HG03378 (cell line): Measurements from ENCODE around the gene CEP68.
A peak's percentile ranks its signal among the peaks of the same experiment; 100 is the strongest.

Experiments used
- ATAC-seq: cut with Tn5 transposase; IDR thresholded peaks from one replicate; pipeline ENCODE4 v1.9.1; 2021; ENCODE audit warnings: mild to moderate bottlenecking, moderate library complexity; ENCODE audit not compliant: unreplicated experiment

Gene CEP68

DNA sequence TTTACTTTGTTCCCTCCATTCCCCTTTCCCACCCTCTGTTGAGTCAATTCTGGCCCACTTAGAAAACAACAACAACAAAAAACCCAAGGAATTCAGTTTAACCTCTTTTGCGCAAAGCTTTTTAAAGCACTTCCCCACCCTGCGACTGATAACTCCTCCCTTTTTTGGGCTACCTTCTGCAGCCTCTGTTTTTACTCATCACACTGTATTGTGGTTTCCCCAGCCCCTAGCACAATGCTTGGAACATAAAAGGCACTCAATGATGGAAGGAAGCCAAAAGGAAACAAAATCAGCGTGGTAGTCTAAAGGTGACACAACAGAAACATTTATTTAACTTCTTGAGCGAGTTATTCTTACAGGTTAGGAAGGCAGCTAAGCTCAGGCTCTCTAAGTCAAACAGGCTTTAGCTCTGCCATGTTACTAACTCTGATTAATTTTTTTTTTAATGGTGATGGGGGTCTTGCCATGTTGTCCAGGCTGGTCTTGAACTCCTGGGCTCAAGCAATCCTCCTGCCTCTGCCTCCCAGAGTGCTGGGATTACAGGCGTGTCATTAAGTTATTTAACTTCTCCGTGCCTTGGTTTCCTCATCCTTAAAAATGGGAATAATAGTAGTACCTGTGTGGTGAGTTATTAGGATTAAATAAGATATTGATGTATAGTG, 1.3 kb downstream of the CEP68 start:
- peak; percentile 29 for ATAC-seq

DNA sequence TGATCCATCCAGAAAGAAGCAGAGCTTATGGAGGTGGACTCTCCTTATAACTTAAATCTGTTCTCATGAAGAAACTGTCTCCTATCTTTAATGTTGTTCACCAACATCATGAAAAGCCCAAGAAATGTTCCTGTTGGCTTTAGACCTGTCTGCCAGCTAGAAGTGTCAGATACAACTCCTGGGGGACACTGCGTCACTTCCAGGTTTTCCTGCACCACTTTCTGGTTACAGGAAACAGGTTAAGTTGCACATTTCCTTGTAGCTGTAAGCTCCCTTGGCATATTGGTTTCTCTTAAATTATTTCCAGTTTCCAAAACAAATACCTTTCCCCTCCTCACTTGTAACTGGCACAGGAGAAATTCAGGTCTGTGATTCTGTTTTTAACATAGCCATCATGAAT, 2.9 kb downstream of the CEP68 start:
- no peak for ATAC-seq

DNA sequence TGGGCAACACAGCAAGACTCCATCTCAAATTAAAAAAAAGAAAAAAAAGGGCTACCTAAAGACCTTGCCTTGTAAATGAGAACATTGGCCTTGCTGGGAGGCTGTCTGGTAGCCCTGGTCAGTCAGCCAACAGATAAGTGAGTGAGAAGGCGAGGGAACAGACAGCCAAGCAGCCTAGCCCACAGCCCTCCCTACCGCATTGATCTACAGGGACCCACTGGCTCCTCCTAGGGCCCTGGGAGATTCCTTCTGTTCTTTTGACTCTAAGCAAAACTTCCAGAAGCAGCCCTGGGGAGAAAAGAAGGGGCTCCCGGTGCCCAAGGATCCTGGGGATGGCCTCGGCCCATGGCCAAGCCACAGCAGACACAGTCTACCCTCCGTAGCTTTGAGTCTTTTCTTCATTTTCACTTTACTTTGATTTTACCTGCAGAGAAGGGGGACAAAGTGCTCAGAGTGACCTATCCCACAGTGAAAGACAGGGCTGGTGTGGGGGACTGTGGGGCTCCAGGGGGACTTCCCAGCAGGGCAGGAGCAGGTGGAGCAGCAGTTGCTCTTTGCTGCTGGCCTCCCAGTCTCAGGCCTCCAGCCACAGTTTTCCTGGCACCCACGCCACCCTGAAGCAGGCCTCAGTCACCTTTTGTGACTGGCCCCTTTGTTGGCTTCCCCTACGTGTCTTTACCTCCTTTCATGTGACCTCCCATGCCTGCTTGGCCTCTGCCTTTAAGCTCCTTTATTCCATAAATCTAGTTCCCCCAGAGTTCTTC, 5.1 kb downstream of the CEP68 start:
- no peak for ATAC-seq

DNA sequence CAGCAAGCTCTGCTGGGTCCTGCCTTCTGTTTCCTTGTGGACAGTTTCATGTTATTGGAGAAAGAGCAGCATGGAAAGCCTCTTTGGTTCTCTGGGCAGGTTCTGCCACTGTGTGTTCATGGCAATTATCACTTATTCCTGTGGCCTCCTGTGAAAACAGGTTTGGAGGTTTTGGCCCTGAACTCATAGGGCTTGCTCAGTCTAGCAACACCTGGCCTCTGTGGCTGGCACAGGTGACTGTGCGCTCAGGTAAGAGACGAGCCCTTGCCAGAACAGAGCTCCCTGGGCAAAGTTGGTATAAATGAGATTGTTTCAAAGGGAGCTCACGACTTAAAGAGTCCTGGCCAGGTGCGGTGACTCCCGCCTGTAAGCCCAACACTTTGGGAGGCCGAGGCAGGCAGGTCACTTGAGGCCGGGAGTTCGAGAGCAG, 5.7 kb downstream of the CEP68 start:
- no peak for ATAC-seq

- no peak for ATAC-seq
These were observed 6.9 kb downstream of the CEP68 start for GRCh38 chr2:65062843-65063825.

- peak; percentile 80 for ATAC-seq
These were observed 8.7 kb downstream of the CEP68 start for GRCh38 chr2:65064728-65065552.

- ATAC-seq: no peak
These were observed 11.8 kb downstream of the CEP68 start for GRCh38 chr2:65067806-65068553.

DNA sequence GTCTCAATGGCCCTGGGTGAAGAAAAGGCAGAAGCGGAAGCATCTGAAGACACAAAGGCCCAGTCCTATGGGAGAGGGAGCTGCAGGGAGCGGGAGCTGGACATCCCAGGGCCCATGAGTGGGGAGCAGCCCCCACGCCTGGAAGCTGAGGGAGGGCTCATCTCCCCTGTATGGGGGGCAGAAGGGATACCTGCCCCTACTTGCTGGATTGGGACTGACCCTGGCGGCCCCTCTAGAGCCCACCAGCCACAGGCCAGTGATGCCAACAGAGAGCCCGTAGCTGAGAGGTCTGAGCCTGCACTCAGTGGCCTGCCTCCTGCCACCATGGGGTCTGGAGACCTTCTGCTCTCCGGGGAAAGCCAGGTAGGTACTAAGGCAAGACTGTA, 13.2 kb downstream of the CEP68 start:
- ATAC-seq: no peak

DNA sequence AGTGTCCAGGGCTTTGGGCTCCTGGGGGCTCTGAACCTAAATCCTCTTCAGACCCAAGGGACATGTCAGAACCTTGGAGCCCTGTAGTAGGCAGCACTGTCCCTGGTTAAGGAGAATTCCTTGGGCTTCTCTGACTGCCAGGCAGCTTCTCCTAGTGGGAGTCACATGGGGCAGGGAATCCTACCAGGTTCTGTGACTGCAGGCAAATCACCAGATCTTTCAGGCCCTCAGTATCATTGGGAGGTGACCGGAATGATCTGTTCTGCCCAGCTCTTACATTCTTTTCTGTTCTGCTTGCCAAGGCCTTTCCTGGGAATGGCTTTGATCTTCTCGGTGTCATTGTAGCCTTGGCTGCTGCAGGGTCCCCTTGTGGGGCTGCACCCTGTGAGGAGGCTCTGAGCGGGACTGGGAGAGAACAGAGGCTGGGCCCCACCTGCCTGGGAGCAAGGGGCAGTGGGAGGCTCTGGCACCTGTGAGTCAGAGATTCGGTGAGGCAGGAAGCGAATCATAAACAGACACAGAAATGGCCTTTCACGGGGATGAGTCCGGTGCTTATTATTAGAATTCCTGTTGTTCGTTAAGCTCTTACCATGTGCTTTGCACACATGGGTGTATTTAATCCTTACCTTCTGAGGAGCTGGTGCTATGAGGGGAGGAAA, 14.1 kb downstream of the CEP68 start:
- no peak for ATAC-seq

GRCh38 chr2:65070856-65071255, 14.6 kb downstream of the CEP68 start:
- no peak for ATAC-seq

DNA sequence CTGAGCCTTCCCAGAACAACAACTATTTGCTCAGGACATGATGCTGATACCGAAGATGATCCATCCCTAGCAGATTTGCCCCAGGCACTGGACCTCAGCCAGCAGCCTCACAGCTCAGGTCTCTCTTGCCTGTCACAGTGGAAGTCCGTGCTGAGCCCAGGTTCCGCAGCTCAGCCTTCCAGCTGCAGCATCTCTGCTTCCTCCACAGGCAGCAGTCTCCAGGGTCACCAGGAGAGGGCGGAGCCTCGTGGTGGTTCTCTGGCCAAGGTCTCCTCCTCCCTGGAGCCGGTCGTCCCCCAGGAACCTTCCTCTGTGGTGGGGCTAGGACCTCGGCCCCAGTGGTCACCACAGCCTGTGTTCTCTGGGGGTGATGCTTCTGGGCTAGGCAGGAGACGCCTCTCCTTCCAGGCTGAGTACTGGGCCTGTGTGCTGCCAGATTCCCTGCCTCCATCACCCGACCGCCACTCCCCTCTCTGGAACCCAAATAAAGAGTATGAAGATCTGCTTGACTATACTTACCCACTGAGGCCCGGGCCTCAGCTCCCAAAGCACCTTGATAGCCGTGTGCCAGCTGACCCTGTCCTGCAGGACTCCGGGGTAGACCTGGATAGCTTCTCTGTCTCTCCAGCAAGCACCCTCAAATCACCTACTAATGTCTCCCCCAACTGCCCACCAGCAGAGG, 15.4 kb downstream of the CEP68 start:
- ATAC-seq: no peak

DNA sequence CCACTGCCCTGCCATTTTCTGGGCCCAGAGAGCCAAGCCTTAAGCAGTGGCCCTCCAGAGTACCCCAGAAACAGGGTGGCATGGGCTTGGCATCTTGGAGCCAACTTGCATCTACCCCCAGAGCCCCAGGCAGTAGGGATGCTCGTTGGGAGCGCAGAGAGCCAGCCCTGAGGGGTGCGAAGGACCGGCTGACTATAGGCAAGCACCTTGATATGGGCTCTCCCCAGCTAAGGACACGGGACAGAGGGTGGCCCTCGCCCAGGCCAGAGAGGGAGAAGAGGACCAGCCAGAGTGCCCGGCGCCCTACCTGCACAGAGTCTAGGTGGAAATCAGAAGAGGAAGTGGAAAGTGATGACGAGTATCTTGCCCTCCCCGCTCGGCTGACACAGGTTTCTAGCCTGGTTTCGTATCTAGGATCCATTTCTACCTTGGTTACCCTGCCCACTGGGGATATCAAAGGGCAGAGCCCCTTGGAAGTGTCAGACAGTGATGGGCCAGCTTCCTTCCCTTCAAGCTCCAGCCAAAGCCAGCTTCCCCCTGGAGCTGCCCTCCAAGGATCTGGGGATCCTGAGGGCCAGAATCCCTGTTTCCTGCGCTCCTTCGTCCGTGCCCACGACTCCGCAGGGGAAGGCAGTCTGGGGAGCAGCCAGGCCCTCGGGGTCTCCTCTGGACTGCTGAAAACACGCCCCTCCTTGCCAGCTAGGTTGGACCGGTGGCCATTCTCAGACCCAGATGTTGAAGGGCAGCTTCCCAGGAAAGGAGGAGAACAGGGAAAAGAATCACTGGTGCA, 16.2 kb downstream of the CEP68 start:
- ATAC-seq: no peak

- no peak for ATAC-seq
These were observed 17.8 kb downstream of the CEP68 start for GRCh38 chr2:65073879-65074565.

DNA sequence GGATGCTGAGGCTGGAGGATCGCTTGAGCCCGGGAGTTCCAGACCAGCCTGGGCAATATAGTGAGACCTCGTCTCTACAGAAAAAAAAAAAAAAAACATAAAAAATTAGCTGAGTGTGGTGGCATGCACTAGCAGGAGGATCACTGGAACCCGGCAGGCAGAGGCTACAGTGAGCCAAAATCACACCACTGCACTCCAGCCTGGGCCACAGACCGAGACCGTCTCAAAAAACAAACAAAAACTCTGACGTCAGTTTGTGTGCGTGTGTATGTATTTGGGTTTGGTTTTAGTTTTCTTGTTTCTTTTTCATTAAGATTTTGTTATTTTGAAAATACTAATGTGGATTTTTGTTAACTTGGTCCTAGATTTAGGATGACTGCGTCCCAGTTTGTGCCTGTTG, 19.0 kb downstream of the CEP68 start:
- ATAC-seq: no peak

DNA sequence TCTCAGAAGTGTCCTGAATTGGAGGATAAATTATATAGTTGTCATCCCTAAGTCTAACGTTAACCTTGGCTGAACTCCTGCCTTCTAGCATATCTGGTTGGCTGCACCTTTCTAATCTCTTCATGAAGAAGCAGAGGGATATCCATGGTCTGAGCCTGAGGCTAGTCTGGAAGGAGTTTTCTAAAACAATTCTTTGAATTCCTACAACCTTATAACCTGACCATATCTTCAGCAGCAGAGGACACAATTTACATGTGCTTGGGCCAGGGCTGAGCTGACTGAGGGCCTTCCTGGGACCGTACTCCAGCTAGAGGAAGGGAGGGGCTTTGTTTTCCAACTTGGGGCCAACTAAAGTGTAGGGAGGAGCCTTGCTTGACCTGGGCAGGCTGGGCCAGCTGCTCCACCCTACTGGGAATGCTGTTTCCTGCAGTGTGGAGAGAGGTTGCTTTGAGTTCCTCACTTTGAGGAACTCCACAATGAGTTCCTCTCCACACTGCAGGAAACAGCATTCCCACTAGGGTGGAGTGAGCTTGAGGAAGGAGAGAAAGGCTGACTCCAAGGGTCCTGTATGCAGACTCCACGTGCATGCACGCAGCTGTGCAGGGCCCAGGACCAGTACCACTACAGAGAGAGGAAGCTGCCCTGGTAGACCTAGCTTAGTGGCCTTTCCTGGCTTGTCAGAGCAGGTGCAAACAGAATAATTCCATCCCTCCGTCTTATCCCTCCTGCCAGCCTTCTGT, 19.6 kb downstream of the CEP68 start:
- no peak for ATAC-seq

DNA sequence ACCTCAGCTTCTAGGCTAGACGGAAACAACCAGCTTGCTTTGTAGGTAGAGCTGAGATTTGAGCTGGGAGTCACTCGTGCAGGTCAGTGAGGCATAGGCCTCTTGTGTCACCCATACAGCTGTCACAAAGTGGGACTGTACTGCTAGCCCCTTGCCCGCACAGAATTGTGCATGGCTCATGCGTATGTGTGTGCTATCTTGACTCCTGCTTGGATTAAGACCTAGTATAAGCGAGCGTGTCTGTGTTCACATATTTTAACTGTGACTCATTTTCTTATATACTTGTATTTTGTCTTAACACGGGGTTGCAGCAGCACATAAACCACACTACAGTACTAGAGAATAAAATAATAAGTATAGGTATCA, 20.1 kb downstream of the CEP68 start:
- no peak for ATAC-seq

GRCh38 chr2:65077898-65078297, 21.7 kb downstream of the CEP68 start:
- ATAC-seq: no peak
